Heart right ventricle (tissue), 16 donors: ENCODE data around the gene SRCAP. TPM values are rescaled to one million over a fixed set of nuclear protein-coding genes. Genes with fewer than 3 reads are reported as not detected.

ENCODE experiments used
- ATAC-seq, 8 donors: fragments of 200-7000 bp; cut with Tn5 transposase; one replicate each; pipeline ENCODE4 v1.9.1; 2020; ENCODE audit warnings: mild to moderate bottlenecking in 8 of 8, moderate library complexity in 8 of 8, moderate number of reproducible peaks in 1 of 8
- DNase-seq, 2 donors: peaks; one replicate each; pipeline ENCODE4 v3.0.0-alpha.2; 2020
- H3K27ac ChIP-seq, 10 donors: fragments of 200-600 bp; sonication (generic) in 2 of 10; one replicate each; pipeline versions ENCODE4 v1.5.0 to v1.8.0; 2020 to 2022; ENCODE audit warnings: mild to moderate bottlenecking in 3 of 10
- H3K27me3 ChIP-seq, 7 donors: fragments of 200-600 bp; one replicate each; pipeline ENCODE4 v1.8.0; 2021 to 2022; ENCODE audit warnings: mild to moderate bottlenecking in 2 of 7
- H3K36me3 ChIP-seq, 9 donors: fragments of 200-600 bp; sonication (generic) in 1 of 9; one replicate each; pipeline versions ENCODE4 v1.5.0 to v1.8.0; 2020 to 2022; ENCODE audit warnings: mild to moderate bottlenecking in 2 of 9
- H3K4me1 ChIP-seq, 9 donors: fragments of 200-600 bp; sonication (generic) in 1 of 9; one replicate each; pipeline versions ENCODE4 v1.5.0 to v1.8.0; 2020 to 2022; ENCODE audit warnings: mild to moderate bottlenecking in 4 of 9
- H3K4me3 ChIP-seq, 10 donors: fragments of 200-600 bp; sonication (generic) in 2 of 10; one replicate each; pipeline versions ENCODE4 v1.5.0 to v1.8.0; 2020 to 2022; ENCODE audit warnings: mild to moderate bottlenecking in 7 of 10, moderate library complexity in 2 of 10
- H3K9me3 ChIP-seq, 11 donors: fragments of 200-600 bp in 10 of 11; sonication (generic) in 2 of 11; one replicate each; pipeline versions ENCODE4 v1.5.0 to v1.8.0; 2013 to 2022; ENCODE audit warnings: mild to moderate bottlenecking in 2 of 11, control low read depth in 1 of 11, moderate library complexity in 1 of 11
- WGBS, 2 donors: extraction: QIAGEN DNeasy Blood & Tissue Kit; methylation state at CpG; one replicate each; pipeline ENCODE4 v1.1.7; 2013; ENCODE audit warnings: inconsistent platforms in 1 of 2; 5-methylcytosine and 5-hydroxymethylcytosine counted together
- intact Hi-C, 10 donors: fragments of 100-400 bp; cut with DNase I; formaldehyde crosslinking; loops; one replicate each; pipeline versions ENCODE4 v1.11.1 to v1.14.2; 2022
- polyA plus RNA-seq, 2 donors: library from polyadenylated mRNA; stranded (reverse); fragments of 200-250 nt; gene quantifications; one replicate each; pipeline ENCODE4 v1.2.3, GENCODE V29; 2013
- total RNA-seq, 10 donors: library from RNA; stranded (reverse); fragmentation: NEBNext Ultra II Directional in 3 of 10; extraction: Animal tissue kit (Norgen Biotek cat#: 25700) in 3 of 10; gene quantifications; one replicate each; pipeline versions ENCODE4 v1.2.1 to v1.2.4, GENCODE V29; 2021 to 2023
- TF ChIP-seq, protein P1 (sequence below), 9 donors: fragments of 200-600 bp; sonication (generic) in 2 of 9; IDR thresholded peaks; one replicate each; pipeline versions ENCODE4 v1.5.0 to v1.8.0; 2021 to 2022; ENCODE audit warnings: antibody characterized with exemption in 9 of 9, mild to moderate bottlenecking in 5 of 9, moderate library complexity in 1 of 9
- donor health status: Arrhythmogenic right ventricular cardiomyopathy.
- donor health status: ischemic (EF 13 %, LVEDD 7.1; RV severe dilation, severe dysfunction).
- donor health status: healthy with polysubstance abuse.
- donor health status: DM: no; HTN: yes; CAD: no.
- donor health status: DM: no; HTN: no; CAD: no.
- donor health status: ischemic (EF 25% LVEDD 6.9; RV normal size, moderate dysfunction).
- donor health status: ischemic (EF 25% LVEDD 5.7; RV mildly dilated, moderate dysfunction).
- donor health status: healthy.
- donor health status: DM: yes; HTN: yes; CAD: no.
- donor health status: Ischemic cardiomyopathy.
- donor health status: ischemic (EF 35%, LVEDD 5.7; RV mildly dilated, moderate dysfunction).
- donor health status: nonischemic (EF 11% LVEDD 7.7; RV severe dilation, severe dysfunction).
- donor health status: DM: yes; HTN: yes; CAD: no.
- donor health status: PGD.
- donor health status: ischemic (EF 29% LVEDD 5.4; RV normal size, mild dysfunction).
- donor health status: nonischemic (EF 23%, LVEDD 6.1; RV moderate dilation, normal function).

Gene SRCAP
- total and polyA plus RNA-seq, 12 donors, result 2.6 to 60.6 (median 45.4) TPM

DNA sequence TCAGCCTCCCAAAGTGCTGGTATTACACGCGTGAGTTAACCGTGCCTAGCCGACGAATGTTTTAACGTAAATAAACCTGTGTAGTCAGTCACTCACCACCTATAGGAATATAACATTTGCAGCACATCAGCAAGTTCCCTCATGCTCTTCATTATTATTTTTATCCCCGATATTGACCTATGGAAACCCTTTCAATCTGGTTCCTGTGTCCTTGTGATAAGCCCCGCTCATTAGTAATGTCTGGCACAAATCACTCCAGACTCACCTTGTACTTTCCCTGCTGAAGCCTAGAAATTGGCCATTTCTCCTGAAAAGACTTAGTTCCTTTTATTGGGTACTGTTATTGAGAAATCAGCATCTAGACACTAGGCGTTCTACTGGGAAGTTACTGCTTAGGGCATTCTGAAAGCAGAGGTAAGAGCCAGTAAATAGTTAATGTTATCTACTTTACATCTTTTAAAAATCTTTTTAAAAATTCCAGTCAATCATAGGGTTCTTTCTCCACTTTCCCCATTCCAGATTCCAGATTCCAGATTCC lies 47.7 kb downstream of the SRCAP start:
- no peaks in the 10 kb centered on the region for H3K27me3 ChIP-seq
- H3K4me1 ChIP-seq, result peaks cover 0 to 22% (median 10%) of the 10 kb centered on the region in 9 donors
- ATAC-seq, result no peak
- no peak overlapping the region for H3K4me3 ChIP-seq
- TF ChIP-seq, protein P1, sequence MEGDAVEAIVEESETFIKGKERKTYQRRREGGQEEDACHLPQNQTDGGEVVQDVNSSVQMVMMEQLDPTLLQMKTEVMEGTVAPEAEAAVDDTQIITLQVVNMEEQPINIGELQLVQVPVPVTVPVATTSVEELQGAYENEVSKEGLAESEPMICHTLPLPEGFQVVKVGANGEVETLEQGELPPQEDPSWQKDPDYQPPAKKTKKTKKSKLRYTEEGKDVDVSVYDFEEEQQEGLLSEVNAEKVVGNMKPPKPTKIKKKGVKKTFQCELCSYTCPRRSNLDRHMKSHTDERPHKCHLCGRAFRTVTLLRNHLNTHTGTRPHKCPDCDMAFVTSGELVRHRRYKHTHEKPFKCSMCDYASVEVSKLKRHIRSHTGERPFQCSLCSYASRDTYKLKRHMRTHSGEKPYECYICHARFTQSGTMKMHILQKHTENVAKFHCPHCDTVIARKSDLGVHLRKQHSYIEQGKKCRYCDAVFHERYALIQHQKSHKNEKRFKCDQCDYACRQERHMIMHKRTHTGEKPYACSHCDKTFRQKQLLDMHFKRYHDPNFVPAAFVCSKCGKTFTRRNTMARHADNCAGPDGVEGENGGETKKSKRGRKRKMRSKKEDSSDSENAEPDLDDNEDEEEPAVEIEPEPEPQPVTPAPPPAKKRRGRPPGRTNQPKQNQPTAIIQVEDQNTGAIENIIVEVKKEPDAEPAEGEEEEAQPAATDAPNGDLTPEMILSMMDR (IDR thresholded peaks at IDR 0.05), result no peak
- DNase-seq, result no peak
- peaks cover 0 to 52% (median 7%) of the 10 kb centered on the region in 9 donors for H3K36me3 ChIP-seq
- intact Hi-C loops, result loop anchor here in 1 of 10 donors (5.0 kb wide), 1 partner anchor 49 kb away; the partner anchor contains the start of gene SRCAP
- peak overlapping the region in 2 of 10 donors; percentile 72 to 88 for H3K27ac ChIP-seq
- H3K9me3 ChIP-seq, result no peaks in the 10 kb centered on the region
- 87 to 89% methylated on average over 9 of the region's 9 CpGs for WGBS, 2 donors

DNA sequence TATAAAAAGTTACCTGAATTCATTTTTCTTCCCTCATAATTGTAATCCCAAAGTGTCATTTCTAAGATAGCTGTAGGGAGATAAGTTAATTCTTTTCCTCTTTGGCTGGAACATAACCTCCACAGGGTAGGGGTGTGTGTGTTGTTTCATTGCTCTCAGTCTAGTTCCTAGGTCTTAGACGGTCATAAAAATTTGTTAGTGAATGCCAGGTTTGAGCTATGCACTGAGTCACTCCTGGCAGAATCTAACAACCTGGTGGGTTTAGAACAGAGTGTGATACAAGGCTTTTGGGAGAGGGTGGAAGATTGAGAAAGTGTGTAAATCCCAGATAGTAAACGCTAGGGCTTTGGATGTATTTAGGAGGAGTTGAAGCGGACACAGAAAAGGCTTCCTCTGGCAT lies 48.4 kb downstream of the SRCAP start:
- Histone ChIP-seq H3K27ac (peak overlapping the region in 9 of 10 donors; percentile 61 to 88 (median 78)), H3K9me3 (no peaks in the 10 kb centered on the region), H3K4me1 (peaks cover 0 to 17% (median 6%) of the 10 kb centered on the region in 9 donors), H3K27me3 (no peaks in the 10 kb centered on the region), H3K4me3 (peak overlapping the region in 8 of 10 donors; percentile 46 to 93 (median 76)), H3K36me3 (peaks cover 0 to 52% (median 7%) of the 10 kb centered on the region in 9 donors)
- ATAC-seq, result no peak
- 51 to 55% methylated on average over 3 of the region's 3 CpGs for WGBS, 2 donors
- intact Hi-C loops, result loop anchor here in 1 of 10 donors (5.0 kb wide), 1 partner anchor 50 kb away; the partner anchor contains the start of gene SRCAP
- DNase-seq, result no peak
- TF ChIP-seq, protein P1 (IDR thresholded peaks at IDR 0.05), result no peak

DNA sequence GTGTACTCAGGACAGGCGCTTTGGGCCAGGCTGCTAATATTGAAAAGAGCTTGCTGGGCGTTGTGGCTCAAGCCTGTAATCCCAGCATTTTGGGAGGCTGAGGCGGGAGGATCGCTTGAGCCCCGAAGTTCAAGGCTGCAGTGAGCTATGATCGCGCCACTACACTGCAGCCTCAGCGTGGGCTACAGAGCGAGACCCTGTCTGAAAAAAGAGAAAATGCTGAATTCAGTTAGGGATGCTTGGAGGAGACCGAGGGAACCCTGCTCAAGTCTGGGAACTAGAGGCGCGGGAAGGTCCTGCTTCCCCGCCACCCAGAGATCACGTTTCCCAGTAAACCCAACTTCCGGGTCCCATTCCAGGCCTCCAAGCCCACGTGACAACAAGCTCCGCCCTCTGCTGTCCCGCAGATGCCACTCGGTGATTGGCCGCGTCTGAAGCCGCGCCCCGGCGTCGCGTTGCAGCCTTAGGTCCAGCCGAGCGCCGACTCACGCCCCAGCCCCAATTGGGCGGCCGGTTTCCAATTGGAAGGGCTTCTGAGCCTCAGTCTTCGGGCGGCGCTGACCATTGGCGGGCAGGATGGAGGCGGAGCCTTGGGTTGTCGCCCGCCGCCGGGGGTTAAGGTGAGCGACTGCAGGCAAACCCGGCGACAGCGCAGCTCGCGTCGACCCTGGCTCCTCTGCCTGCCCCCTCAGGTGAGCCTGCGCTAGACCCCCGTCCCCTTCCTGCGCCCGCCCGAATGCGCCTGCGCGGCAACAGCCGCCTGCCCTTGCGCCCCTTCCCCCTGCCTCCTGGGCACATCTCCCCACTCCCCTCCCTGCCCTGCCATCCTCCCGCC lies 49.0 kb downstream of the SRCAP start, which contains the start of gene PHKG2:
Gene PHKG2 (plus strand): TSS at position 627 of the 835 bp plus-strand sequence. CDS start 396 bp downstream, outside the sequence.
- H3K27me3 ChIP-seq, result no peaks in the 10 kb centered on the region
- peaks cover 0 to 17% (median 6%) of the 10 kb centered on the region in 9 donors for H3K4me1 ChIP-seq
- DNase-seq (peak; percentile 99), ATAC-seq (peak; percentile 98 to 99 (median 98))
- peaks cover 0 to 52% (median 13%) of the 10 kb centered on the region in 9 donors for H3K36me3 ChIP-seq
- intact Hi-C loops, result loop anchor here in 1 of 10 donors (5.0 kb wide), 1 partner anchor 51 kb away; the partner anchor contains the start of gene SRCAP
- TF ChIP-seq, protein P1 (IDR thresholded peaks at IDR 0.05), result no peak
- peak within 1 kb of the TSS; percentile 59 to 93 (median 76) for H3K4me3 ChIP-seq
- H3K9me3 ChIP-seq, result no peaks in the 10 kb centered on the region
- H3K27ac ChIP-seq, result peak within 1 kb of the TSS in 9 of 10 donors; percentile 61 to 88 (median 78)
- WGBS, 2 donors, result 3 to 5% methylated on average over 41 to 60 of the region's 60 CpGs
